Activated CD4-positive, CD25-positive, alpha-beta regulatory T cell treated with anti-CD3 and anti-CD28 coated beads, Interleukin-2, amount 50 U/mL, for 24 hours (primary cell): Measurements from ENCODE around the gene ROS1.

ENCODE experiments used
- ATAC-seq, 2 donors: fragments of 150-1000 bp; cut with Tn5 transposase; one replicate each; pipeline ENCODE4 v1.10.0; 2021; ENCODE audit warnings: mild to moderate bottlenecking in 1 of 2, moderate library complexity in 1 of 2

Gene ROS1

GRCh38 chr6:117440706-117441525, 15.2 kb upstream of the ROS1 start:
- no peak for ATAC-seq

- ATAC-seq: no peak
Measured at GRCh38 chr6:117432273-117432672, 6.5 kb upstream of the ROS1 start.

DNA sequence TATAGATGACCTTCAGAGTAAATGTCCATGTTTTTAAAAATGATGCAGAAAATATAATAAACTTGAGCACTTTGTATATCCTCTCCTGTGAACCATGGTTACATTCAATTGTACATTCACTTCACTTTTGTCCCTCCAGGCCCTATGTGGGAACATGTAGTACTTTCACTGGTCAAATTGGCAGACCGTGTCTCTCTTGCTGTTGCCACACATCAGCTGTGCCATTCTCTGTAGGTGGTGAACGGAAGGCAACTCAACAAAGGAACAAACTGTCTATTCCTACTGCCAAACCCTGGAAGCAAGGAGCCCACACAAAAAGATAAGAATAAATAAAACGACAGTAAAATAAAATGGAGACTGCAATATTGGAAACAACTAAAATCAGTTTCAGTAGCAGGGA, 2.0 kb downstream of the ROS1 start:
- no peak for ATAC-seq

DNA sequence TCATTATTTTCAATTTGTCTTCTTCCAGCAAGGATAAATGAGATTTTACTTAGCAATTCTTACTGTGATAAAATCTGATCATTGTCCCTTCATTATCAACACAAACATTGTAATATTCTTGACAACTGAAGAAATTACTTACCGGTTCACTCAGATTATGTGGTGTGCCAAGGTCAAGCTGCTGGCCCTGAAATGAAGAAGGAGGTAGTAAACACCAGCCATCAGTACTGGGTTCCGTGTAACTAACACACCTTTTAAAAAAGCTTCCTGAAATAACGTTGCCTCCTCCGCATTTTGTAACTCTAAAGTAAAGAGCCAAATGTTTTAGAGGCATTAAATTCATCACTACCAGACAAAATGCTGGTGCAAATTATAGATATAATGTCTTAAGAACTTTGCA, 7.4 kb downstream of the ROS1 start:
- no peak for ATAC-seq

DNA sequence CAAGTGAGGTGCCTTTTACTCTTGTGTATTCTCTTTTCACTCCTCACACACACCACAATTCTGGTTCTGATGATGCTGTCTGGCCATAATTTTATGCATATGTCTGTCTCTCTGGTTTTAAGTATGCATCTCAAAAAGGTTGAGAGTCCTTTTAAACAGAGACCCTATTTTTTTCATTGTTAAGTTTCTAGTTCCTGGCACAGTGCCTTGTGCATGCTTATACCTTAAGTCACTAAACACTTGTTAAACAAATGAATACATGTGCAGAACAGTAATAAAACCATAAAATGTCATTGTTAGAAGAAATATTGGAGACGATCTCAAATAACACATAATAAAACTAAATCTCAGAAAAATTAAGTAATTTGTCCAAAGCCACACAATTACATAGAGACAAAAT, 7.9 kb downstream of the ROS1 start:
- no peak for ATAC-seq

GRCh38 chr6:117414770-117415169, 11.0 kb downstream of the ROS1 start:
- no peak for ATAC-seq

DNA sequence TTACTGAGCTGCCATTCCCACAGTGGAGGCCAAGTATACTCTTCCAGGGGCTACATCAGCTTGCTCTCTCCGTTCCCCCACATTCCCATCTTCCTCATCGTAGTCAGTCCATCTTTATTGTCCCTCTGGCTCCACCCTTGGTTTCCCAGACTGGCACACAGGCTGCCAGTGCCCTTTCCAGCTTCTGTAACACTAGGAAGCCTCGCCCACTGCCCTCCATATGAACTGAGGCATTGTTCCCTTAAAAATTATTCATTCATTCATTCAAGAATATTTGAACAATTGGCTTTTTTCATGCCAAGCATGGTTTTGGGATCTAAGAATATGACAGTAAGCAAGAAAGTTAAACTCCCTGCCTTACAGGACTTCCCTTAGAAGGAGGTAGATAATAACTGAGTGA, 14.3 kb downstream of the ROS1 start:
- ATAC-seq: no peak

GRCh38 chr6:117409863-117410262, 15.9 kb downstream of the ROS1 start:
- no peak for ATAC-seq

- no peak for ATAC-seq
Measured at GRCh38 chr6:117409420-117409819, 16.3 kb downstream of the ROS1 start.

- no peak for ATAC-seq
Measured at GRCh38 chr6:117404548-117404947, 21.2 kb downstream of the ROS1 start.

- no peak for ATAC-seq
Measured at GRCh38 chr6:117401799-117402198, 23.9 kb downstream of the ROS1 start.

DNA sequence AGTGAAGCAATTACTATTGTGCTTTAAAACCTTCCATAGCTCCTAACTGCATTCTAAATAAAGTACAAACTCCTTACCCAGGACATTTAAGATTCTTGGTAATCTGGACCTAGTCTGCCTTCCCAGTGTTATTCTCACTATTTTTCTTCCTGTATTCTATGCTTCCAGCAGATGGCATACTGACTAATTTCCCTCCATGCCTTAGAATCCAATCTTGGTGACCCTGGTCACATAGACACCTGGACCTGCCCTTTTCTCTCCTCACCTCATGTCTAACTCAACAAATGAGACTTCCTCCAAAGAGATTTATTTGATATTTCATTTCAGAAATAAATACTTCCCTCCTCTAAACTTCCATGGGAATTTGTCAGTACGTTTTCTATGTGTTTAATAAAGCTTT, 25.8 kb downstream of the ROS1 start:
- ATAC-seq: no peak

DNA sequence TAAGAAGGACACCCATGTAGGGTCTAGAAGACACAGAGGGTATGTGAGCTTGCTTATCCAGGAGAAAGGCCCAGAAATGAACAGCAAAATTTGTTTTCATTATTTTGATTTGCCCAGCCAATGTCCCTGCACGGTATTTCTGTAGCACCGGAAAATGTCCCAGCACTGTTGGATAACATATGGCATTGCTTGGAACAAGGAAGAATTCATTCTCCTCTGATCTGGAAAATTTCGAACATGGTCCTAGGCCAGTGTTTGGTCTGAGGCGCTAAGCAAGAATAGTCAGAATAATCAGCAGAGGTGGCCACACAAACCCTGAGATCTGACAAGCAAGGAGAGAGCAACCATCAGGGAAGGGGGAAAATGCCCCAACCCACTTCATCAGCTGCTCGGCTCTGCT, 26.6 kb downstream of the ROS1 start:
- ATAC-seq: no peak

- no peak for ATAC-seq
Measured at GRCh38 chr6:117397536-117398227, 28.1 kb downstream of the ROS1 start.

GRCh38 chr6:117396228-117396627, 29.5 kb downstream of the ROS1 start:
- no peak for ATAC-seq

DNA sequence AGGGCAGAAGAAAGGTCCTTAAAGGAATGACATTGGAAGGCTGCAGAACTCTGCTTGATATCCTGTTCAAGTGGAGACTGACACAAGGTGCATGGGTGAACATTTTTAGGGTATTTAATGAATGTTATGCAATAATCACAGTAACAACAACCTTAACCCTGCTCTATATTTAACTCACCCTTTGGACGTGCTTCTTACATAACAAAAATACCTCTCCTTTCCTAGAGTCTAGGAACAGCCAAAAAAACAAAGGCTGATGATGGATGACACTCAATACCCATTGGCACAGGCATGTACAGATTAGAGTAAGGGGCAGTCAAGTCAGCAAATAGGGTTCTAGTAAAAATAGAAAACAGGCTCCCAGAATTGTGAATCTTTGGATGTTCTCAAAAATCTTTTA, 30.6 kb downstream of the ROS1 start:
- no peak for ATAC-seq

DNA sequence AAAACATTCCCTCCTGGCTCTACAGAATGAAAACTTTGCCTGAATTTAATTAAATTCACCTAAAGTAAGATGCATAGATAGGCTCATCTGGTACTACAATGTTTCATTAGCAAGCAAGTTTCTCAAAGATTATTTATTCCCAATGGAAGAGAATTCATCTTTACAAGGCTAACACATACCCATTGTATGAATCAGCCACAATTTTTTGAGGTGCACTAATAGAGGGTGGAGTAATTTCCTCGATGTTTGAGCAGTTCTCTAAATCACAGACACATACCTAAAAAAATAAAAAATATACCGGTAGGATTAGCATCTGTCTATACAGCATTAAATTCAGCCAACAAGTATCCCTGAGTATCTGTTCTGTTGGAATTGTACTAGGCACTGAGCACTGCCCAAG, 32.7 kb downstream of the ROS1 start:
- no peak for ATAC-seq

DNA sequence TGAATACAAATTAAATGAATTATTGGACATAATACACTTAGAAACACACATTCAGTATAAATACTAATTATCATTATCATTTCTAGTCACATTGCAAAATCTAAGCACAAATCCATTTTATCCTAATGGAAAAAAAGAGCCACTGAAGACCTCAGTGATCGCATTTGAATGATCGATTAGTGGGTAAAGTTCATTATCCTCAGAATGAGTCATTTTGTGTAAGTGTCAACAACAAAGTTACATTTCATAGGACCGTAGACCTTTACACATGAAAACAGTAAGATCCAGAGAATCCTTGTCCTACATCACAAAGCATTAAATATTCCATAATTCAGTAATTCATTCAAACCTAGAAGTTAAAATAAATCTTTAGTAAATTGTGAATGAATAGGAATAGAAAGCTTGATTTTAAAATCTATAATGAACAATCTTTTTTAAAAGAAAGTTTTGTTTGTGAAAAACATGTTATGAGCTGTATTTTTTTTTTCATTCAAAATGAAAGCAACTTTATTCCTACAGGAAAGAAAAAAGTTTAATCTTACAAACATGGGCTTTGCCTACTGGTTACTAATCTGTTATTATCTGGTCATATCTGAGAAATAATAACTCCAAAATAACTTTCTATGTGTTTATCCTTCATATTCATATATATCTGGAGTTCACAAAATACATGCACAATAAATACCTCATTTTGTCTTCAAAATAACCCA, 33.7 kb downstream of the ROS1 start:
- ATAC-seq: no peak

DNA sequence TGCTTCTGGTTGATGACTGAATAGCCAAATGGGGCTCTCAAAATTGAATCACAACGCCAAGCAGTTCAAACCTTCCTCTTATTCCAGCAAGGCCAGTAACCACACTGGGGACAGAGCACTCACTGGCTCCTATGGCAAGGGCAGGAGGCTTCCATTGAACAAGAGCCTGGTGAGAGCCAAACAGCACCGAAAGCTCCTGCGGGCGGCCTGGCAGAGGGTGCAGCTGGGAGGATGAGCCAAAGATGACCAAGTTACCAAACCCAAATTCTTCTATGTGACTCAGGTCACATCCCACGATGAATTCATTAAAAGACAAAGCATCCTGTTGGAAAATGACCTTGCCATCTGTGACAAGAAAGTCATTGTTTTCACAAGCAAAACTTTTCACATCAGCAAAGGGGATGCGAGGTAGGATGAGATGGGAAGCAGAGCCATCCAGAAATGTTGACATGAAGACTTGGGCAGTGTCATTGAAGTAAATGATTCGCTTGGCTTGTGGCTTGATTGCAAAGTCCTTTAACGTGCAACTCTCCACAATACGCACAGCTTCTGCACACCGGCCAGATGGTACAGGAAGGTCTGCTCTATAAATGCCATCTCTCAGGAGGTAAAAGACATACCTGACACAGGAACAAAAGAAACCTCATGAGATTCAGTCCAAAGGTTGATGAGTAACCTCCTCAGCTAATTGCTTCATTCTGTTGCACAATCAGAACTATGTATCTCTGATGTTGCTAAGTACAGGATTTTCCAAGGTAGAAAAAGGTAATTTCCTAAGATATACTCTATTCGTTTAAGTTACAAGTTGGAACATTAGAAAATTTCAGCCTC, 36.3 kb downstream of the ROS1 start:
- ATAC-seq: no peak

GRCh38 chr6:117387454-117387974, 38.2 kb downstream of the ROS1 start:
- ATAC-seq: no peak

GRCh38 chr6:117384659-117385058, 41.1 kb downstream of the ROS1 start:
- no peak for ATAC-seq

DNA sequence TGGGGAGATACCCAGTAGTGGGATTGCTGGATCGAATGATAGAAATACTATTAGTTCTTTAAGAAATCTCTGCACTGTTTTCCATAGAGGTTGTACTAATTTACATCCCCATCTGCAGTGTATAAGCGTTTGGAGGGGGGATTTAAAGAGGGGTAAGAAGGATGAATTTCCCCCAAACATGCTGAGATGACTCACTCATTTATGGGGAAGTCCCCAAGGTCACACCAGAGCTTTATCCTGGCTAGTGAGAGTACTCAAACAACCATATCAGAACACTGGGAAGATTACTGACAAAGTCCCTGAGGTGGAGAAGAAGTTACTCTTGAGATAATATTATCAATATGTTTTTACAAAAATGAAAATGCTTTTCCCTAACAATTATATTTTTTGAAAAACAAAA, 44.0 kb downstream of the ROS1 start:
- ATAC-seq: no peak

DNA sequence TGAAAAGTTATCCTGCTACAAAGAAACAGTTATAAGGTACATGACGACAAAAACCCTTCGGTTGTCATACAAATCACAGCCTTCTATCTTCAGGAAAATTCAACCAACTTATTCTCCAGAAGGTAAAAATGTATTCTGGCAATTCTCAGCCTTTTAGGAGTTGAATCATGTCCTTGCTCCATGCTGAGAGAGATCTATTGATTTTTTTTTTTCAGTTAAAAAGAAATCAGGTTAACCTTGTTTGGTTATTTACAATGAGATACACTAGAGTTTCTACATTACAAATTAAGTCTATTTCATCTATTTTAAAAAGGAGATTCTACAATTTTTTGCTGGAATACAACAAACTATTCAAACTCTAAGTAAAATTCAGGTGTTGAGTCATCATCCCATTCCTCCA, 45.4 kb downstream of the ROS1 start:
- no peak for ATAC-seq
